Hepatocyte (in vitro differentiated cells): ENCODE data around the gene SLBP. TPM values are rescaled to one million over a fixed set of nuclear protein-coding genes. Genes with fewer than 3 reads are reported as not detected.

Experiments
- DNase-seq: peaks from one replicate; pipeline ENCODE4 v3.0.0-alpha.2; 2016; ENCODE audit warnings: low spot score
- H2AFZ ChIP-seq: fragments of 200-600 bp; sonication (generic); 2 replicates; pipeline ENCODE4 v1.6.0; 2016; ENCODE audit warnings: antibody characterized with exemption, mild to moderate bottlenecking
- H3K27ac ChIP-seq: fragments of 200-600 bp; sonication (generic); 2 replicates; pipeline ENCODE4 v1.5.1; 2016; ENCODE audit warnings: mild to moderate bottlenecking
- H3K27me3 ChIP-seq: fragments of 200-600 bp; sonication (generic); 2 replicates; pipeline ENCODE4 v1.6.1; 2016
- H3K36me3 ChIP-seq: fragments of 200-600 bp; sonication (generic); replicated peaks from 2 replicates; pipeline ENCODE4 v1.5.1; 2016; ENCODE audit warnings: low read depth; ENCODE audit not compliant: insufficient read depth
- H3K4me1 ChIP-seq: fragments of 200-600 bp; sonication (generic); 2 replicates; pipeline ENCODE4 v1.5.1; 2016; ENCODE audit warnings: mild to moderate bottlenecking, moderate library complexity; ENCODE audit not compliant: insufficient read depth
- H3K4me2 ChIP-seq: fragments of 200-600 bp; sonication (generic); 2 replicates; pipeline ENCODE4 v1.6.0; 2016
- H3K4me3 ChIP-seq: fragments of 200-600 bp; sonication (generic); 2 replicates; pipeline ENCODE4 v1.5.1; 2016; ENCODE audit warnings: mild to moderate bottlenecking
- H3K79me2 ChIP-seq: fragments of 200-600 bp; sonication (generic); 2 replicates; pipeline ENCODE4 v1.6.0; 2017; ENCODE audit warnings: mild to moderate bottlenecking
- H3K9me2 ChIP-seq: fragments of 200-600 bp; sonication (generic); replicated peaks from 2 replicates; pipeline ENCODE4 v1.6.0; 2017; ENCODE audit warnings: mild to moderate bottlenecking; ENCODE audit not compliant: insufficient read depth
- H3K9me3 ChIP-seq: fragments of 200-600 bp; sonication (generic); 2 replicates; pipeline ENCODE4 v1.5.1; 2016; ENCODE audit warnings: low read depth, mild to moderate bottlenecking
- H4K20me1 ChIP-seq: fragments of 200-600 bp; sonication (generic); 2 replicates; pipeline ENCODE4 v1.6.0; 2016; ENCODE audit warnings: mild to moderate bottlenecking; ENCODE audit not compliant: insufficient read depth, poor library complexity, severe bottlenecking
- EZH2 ChIP-seq: fragments of 200-600 bp; sonication (generic); IDR thresholded peaks from 2 replicates; pipeline ENCODE4 v1.6.1; 2016; ENCODE audit warnings: antibody characterized with exemption, mild to moderate bottlenecking, borderline replicate concordance
- EZH2phosphoT487 ChIP-seq: fragments of 200-600 bp; sonication (generic); IDR thresholded peaks from one replicate; pipeline ENCODE4 v1.6.1; 2018; ENCODE audit warnings: antibody characterized with exemption, mild to moderate bottlenecking, low read depth, moderate library complexity; ENCODE audit not compliant: unreplicated experiment, severe bottlenecking
- WGBS: methylation state at CpG from one replicate; pipeline ENCODE4 v1.1.6; 2016; ENCODE audit warnings: low lambda C conversion rate; ENCODE audit errors: missing lambda C conversion rate; 5-methylcytosine and 5-hydroxymethylcytosine counted together
- polyA plus RNA-seq: library from polyadenylated mRNA; unstranded; fragments of >200 nt; fragmentation: Nextera tagmentation; extraction: Ambion mirVana; gene quantifications from 2 replicates; pipeline ENCODE4 v1.2.1, GENCODE V29; 2016
- total RNA-seq: library from RNA; depleted of rRNA; stranded (reverse); fragments of >200 nt; gene quantifications from 2 replicates; pipeline ENCODE4 v1.2.3, GENCODE V29; 2014
- TF ChIP-seq, protein P1 (sequence below): fragments of 200-600 bp; sonication (generic); IDR thresholded peaks from 2 replicates; pipeline ENCODE4 v1.5.1; 2016; ENCODE audit warnings: antibody characterized with exemption, mild to moderate bottlenecking; ENCODE audit not compliant: poor library complexity

SLBP gene
- total and polyA plus RNA-seq, 2 experiments from 2014 or later = 82.5 to 84.0 TPM

DNA sequence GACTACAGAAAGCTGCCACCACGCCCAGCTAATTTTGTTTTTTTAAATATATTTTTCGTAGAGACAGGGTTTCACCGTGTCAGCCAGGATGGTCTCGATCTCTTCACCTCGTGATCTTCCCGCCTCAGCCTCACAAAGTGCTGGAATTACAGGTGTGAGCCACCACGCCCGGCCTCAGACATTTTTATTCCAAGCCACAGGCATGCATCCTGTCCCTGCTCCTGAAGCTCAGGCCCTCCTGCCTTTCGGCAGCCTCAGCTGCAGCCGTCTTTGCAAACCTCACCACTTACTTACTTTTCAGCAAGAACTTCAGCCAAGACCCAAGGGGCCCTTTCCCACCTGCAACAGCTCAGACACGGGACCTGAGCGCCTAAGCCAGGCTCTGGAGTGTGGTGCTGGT lies 54.0 kb downstream of the SLBP start:
- H3K9me2 ChIP-seq = no peaks in the 10 kb centered on the region
- H3K4me1 ChIP-seq = no peaks in the 10 kb centered on the region
- H4K20me1 ChIP-seq = no peaks in the 10 kb centered on the region
- no peak for DNase-seq
- no peaks in the 10 kb centered on the region for H3K36me3 ChIP-seq
- no peak overlapping the region for H2AFZ ChIP-seq
- H3K4me3 ChIP-seq = no peak overlapping the region
- TF ChIP-seq EZH2phosphoT487 (no peak), EZH2 (no peak)
- TF ChIP-seq, protein P1, sequence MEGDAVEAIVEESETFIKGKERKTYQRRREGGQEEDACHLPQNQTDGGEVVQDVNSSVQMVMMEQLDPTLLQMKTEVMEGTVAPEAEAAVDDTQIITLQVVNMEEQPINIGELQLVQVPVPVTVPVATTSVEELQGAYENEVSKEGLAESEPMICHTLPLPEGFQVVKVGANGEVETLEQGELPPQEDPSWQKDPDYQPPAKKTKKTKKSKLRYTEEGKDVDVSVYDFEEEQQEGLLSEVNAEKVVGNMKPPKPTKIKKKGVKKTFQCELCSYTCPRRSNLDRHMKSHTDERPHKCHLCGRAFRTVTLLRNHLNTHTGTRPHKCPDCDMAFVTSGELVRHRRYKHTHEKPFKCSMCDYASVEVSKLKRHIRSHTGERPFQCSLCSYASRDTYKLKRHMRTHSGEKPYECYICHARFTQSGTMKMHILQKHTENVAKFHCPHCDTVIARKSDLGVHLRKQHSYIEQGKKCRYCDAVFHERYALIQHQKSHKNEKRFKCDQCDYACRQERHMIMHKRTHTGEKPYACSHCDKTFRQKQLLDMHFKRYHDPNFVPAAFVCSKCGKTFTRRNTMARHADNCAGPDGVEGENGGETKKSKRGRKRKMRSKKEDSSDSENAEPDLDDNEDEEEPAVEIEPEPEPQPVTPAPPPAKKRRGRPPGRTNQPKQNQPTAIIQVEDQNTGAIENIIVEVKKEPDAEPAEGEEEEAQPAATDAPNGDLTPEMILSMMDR = no peak
- H3K27ac ChIP-seq = no peak overlapping the region
- no peaks in the 10 kb centered on the region for H3K9me3 ChIP-seq
- H3K4me2 ChIP-seq = no peak overlapping the region
- no peaks in the 10 kb centered on the region for H3K27me3 ChIP-seq
- 92% methylated on average over 12 of the region's 12 CpGs for whole genome bisulfite sequencing
- no peaks in the 10 kb centered on the region for H3K79me2 ChIP-seq

DNA sequence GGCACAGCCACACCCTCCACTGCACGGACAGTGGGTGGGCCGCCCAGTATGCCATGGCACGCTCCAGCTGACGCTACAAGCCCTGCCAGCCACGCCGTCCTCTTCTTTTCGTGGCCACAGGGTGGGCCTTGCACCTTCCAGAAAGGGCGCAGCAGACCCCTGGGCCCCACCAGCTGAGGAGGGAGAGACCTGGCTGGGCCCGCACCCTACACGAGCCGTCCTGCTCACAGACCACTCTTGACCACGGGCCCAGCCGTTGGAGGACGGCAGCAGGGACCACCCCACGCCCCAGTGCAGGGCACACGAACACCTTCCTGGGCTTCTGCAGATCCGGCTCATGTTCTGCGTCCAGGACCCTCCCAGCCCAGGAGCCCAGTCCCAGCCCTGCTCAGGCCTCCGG lies 55.1 kb downstream of the SLBP start:
- H4K20me1 ChIP-seq = no peaks in the 10 kb centered on the region
- no peaks in the 10 kb centered on the region for H3K9me3 ChIP-seq
- no peaks in the 10 kb centered on the region for H3K79me2 ChIP-seq
- H3K4me3 ChIP-seq = no peak overlapping the region
- no peaks in the 10 kb centered on the region for H3K36me3 ChIP-seq
- H2AFZ ChIP-seq = no peak overlapping the region
- H3K27ac ChIP-seq = no peak overlapping the region
- H3K4me1 ChIP-seq = no peaks in the 10 kb centered on the region
- DNase-seq = no peak
- H3K9me2 ChIP-seq = no peaks in the 10 kb centered on the region
- TF ChIP-seq EZH2phosphoT487 = no peak
- TF ChIP-seq, protein P1 = no peak
- TF ChIP-seq EZH2 = no peak
- no peaks in the 10 kb centered on the region for H3K27me3 ChIP-seq
- H3K4me2 ChIP-seq = no peak overlapping the region
- 97% methylated on average over 19 of the region's 19 CpGs for WGBS

DNA sequence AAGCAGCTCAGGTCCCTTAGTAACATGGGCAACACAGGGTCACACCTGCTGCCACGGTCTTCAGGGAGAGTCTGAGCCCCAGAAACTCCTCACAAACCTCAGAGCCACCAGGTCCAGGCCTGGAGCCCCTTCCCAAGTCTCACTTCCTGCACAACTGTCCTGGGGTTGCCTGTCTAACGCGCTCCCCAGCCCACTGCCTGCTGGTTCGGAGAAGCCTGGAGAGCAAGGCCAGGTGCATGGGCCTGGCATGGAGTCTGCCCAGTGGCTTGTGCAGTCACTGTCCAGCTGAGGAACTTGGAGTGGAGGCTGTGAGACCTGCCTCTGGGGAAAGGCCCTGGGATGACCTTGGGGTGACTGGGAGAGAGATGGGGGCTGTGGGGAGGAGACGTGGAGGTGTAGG lies 56.0 kb downstream of the SLBP start:
- H3K4me3 ChIP-seq = no peak overlapping the region
- no peaks in the 10 kb centered on the region for H4K20me1 ChIP-seq
- H3K9me2 ChIP-seq = no peaks in the 10 kb centered on the region
- H3K4me2 ChIP-seq = no peak overlapping the region
- H2AFZ ChIP-seq = no peak overlapping the region
- TF ChIP-seq, protein P1 = no peak
- TF ChIP-seq EZH2phosphoT487 = no peak
- TF ChIP-seq EZH2 = no peak
- H3K27ac ChIP-seq = no peak overlapping the region
- H3K27me3 ChIP-seq = no peaks in the 10 kb centered on the region
- no peak for DNase-seq
- WGBS = 91% methylated on average over 5 of the region's 5 CpGs
- no peaks in the 10 kb centered on the region for H3K36me3 ChIP-seq
- no peaks in the 10 kb centered on the region for H3K9me3 ChIP-seq
- no peaks in the 10 kb centered on the region for H3K79me2 ChIP-seq
- no peaks in the 10 kb centered on the region for H3K4me1 ChIP-seq

DNA sequence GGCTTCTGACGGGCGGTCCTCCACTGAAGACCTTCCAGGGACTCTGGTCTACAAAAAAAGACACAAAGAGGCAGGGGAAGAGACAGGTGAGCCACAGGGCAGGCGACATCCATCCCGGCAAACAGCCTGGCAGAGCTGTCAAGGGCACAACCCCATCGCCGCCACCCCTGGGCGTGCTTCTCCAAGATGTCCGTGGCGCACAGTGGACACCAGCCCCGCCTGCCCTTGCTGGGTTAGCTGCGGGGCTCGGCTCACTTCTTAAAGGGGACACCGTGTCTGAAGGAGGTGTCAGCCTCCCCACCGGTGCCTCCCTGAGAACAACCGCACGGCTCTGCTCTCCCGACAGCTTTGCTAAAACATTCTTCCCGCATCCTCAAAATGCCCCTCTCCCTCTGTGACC lies 56.4 kb downstream of the SLBP start:
- Histone ChIP-seq H3K4me2 (no peak overlapping the region), H3K79me2 (no peaks in the 10 kb centered on the region), H3K9me3 (no peaks in the 10 kb centered on the region), H3K36me3 (no peaks in the 10 kb centered on the region), H3K9me2 (no peaks in the 10 kb centered on the region), H3K4me1 (no peaks in the 10 kb centered on the region), H3K4me3 (no peak overlapping the region), H4K20me1 (no peaks in the 10 kb centered on the region), H3K27me3 (no peaks in the 10 kb centered on the region), H2AFZ (no peak overlapping the region), H3K27ac (no peak overlapping the region)
- no peak for TF ChIP-seq EZH2
- no peak for TF ChIP-seq EZH2phosphoT487
- TF ChIP-seq, protein P1 = no peak
- WGBS = 95% methylated on average over 18 of the region's 18 CpGs
- DNase-seq = no peak
